ENCODE measurements around the gene RNU5B-1. TPM values are rescaled to one million over a fixed set of nuclear protein-coding genes. Genes with fewer than 3 reads are reported as not detected.

The RNU5B-1 gene
- total and polyA plus RNA-seq, 9 of the 15 experiments (the other 6 are each of a cell fraction or from before 2014, with no cell fraction given) = 14.2 TPM; not detected in 8

DNA sequence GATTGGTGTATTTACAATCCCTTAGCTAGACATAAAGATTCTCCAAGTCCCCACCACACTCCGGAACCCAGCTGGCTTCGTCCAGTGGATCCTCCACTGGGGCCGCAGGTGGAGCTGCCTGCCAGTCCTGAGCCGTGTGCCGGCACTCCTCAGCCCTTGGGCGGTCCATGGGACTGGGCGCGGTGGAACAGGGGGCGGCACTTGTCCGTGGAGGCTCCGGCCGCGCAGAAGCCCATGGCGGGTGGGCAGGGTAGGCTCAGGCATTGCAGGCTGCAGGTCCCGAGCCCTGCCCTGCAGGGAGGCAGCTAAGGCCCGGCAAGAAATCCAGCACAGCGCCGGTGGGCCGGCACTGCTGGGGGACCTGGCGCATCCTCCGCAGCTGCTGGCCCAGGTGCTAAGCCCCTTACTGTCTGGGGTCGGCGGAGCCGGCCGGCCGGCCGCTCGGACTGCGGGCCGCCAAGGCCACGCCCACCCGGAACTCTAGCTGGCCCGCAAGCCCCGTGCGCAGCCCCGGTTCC, 3.5 kb upstream of the RNU5B-1 start:
- no peaks in the 10 kb centered on the region for H3K36me3 ChIP-seq (ENCODE audit: control insufficient read depth, insufficient read depth, low read length)
- H3K9me1 ChIP-seq (ENCODE audit: control insufficient read depth, insufficient read depth, low read length) = no peaks in the 10 kb centered on the region
- intact Hi-C loops (cut with micrococcal nuclease) (loop anchor here (5.0 kb wide), 1 partner anchor 249 kb away; no protein-coding TSS in a partner anchor), in situ Hi-C loops (cut with MboI) (no loop called here)
- ATAC-seq = no peak
- H3K4me2 ChIP-seq (ENCODE audit: insufficient read depth, low read length) = no peak overlapping the region
- BruUV-seq (replicated peaks) = no TSS peak
- ChIA-PET POLR2A (interaction anchor here (0.7 to 1.9 kb wide), 3 partner anchors 16 to 115 kb away, joined by 3 to 7 read pairs (median 3); partner anchors contain the start of gene CLPX), CTCF (ENCODE audit: low intra/inter-chr PET ratio) (no interaction called here)
- H3K9ac ChIP-seq (ENCODE audit: insufficient read depth in 1 of 2, low read depth in 2 of 2, low read length in 2 of 2) = no peak overlapping the region
- no peak for TF ChIP-seq BHLHE40 (IDR thresholded peaks at IDR 0.05; ENCODE audit: low read length)
- no peak for TF ChIP-seq ZNF184 (CRISPR knock-in tag; IDR thresholded peaks at IDR 0.05)
- TF ChIP-seq, protein P1, sequence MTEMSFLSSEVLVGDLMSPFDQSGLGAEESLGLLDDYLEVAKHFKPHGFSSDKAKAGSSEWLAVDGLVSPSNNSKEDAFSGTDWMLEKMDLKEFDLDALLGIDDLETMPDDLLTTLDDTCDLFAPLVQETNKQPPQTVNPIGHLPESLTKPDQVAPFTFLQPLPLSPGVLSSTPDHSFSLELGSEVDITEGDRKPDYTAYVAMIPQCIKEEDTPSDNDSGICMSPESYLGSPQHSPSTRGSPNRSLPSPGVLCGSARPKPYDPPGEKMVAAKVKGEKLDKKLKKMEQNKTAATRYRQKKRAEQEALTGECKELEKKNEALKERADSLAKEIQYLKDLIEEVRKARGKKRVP (CRISPR knock-in tag; IDR thresholded peaks at IDR 0.05) = no peak
- TF ChIP-seq SRF (CRISPR knock-in tag; IDR thresholded peaks at IDR 0.05) = no peak
- TF ChIP-seq, protein P2, sequence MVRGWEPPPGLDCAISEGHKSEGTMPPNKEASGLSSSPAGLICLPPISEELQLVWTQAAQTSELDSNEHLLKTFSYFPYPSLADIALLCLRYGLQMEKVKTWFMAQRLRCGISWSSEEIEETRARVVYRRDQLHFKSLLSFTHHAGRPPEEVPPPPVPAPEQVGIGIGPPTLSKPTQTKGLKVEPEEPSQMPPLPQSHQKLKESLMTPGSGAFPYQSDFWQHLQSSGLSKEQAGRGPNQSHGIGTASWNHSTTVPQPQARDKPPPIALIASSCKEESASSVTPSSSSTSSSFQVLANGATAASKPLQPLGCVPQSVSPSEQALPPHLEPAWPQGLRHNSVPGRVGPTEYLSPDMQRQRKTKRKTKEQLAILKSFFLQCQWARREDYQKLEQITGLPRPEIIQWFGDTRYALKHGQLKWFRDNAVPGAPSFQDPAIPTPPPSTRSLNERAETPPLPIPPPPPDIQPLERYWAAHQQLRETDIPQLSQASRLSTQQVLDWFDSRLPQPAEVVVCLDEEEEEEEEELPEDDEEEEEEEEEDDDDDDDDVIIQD (CRISPR knock-in tag; IDR thresholded peaks at IDR 0.05) = no peak
- TF ChIP-seq PTTG1 (tag; IDR thresholded peaks at IDR 0.05; ENCODE audit: low read depth) = no peak
- TF ChIP-seq ZNF76 (CRISPR knock-in tag; IDR thresholded peaks at IDR 0.05; ENCODE audit: borderline replicate concordance) = no peak
- TF ChIP-seq, protein P3, sequence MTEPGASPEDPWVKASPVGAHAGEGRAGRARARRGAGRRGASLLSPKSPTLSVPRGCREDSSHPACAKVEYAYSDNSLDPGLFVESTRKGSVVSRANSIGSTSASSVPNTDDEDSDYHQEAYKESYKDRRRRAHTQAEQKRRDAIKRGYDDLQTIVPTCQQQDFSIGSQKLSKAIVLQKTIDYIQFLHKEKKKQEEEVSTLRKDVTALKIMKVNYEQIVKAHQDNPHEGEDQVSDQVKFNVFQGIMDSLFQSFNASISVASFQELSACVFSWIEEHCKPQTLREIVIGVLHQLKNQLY (CRISPR knock-in tag; conservative IDR thresholded peaks at IDR 0.05) = no peak
- no peak for TF ChIP-seq PYGO2 (tag; IDR thresholded peaks at IDR 0.05)
- no peak for TF ChIP-seq GATAD2B (IDR thresholded peaks at IDR 0.05; ENCODE audit: borderline replicate concordance)
- TF ChIP-seq ZBTB17 (CRISPR knock-in tag; IDR thresholded peaks at IDR 0.05) = no peak
- TF ChIP-seq EHMT2 (IDR thresholded peaks at IDR 0.05) = no peak
- WGBS (ENCODE audit: insufficient coverage, low coverage, missing lambda C conversion rate) = 96% methylated on average over 28 of the region's 36 CpGs
- H3K79me2 ChIP-seq (ENCODE audit: control insufficient read depth, insufficient read depth, low read length) = no peaks in the 10 kb centered on the region
- DNase-seq (ENCODE audit: extremely low read depth in 1 of 4, low spot score in 3 of 4) = no peak
- H3K4me1 ChIP-seq (replicated peaks in 1 of 2; ENCODE audit: control insufficient read depth in 2 of 2, insufficient read depth in 2 of 2, low read length in 2 of 2) = peaks cover 20 to 23% of the 10 kb centered on the region in 2 experiments
- H3K27me3 ChIP-seq (ENCODE audit: control insufficient read depth in 2 of 2, insufficient read depth in 2 of 2, low read length in 2 of 2) = no peaks in the 10 kb centered on the region
- no peak for FAIRE-seq
- no peaks in the 10 kb centered on the region for H4K20me1 ChIP-seq (replicated peaks; ENCODE audit: control insufficient read depth, insufficient read depth, low read length)
- H2AFZ ChIP-seq (ENCODE audit: low read depth, low read length) = no peak overlapping the region
- no peak overlapping the region for H3K4me3 ChIP-seq
- H3K9me3 ChIP-seq (replicated peaks; ENCODE audit: control insufficient read depth, insufficient read depth, low read depth, low read length) = peaks cover 2% of the 10 kb centered on the region; the same call in 1 of the 2 replicates
- H3K27ac ChIP-seq (ENCODE audit: extremely low read depth, low read depth, low read length) = no peak overlapping the region

Measured in K562 (cell line).